B cell (primary cell): ENCODE results near the gene MMRN1. TPM values are rescaled to one million over a fixed set of nuclear protein-coding genes. Genes with fewer than 3 reads are reported as not detected.

ENCODE experiments used
- ATAC-seq: fragments of 200-7000 bp; cut with Tn5 transposase; one replicate; pipeline ENCODE4 v1.10.0; 2021; ENCODE audit warnings: low read depth, mild to moderate bottlenecking, moderate number of reproducible peaks, moderate library complexity
- CTCF ChIA-PET: fragments of 350-600 bp; sonication (Branson Sonifier 250); formaldehyde crosslinking; loops from one replicate; lab custom pipeline; 2021; ENCODE audit warnings: antibody characterized with exemption, inconsistent platforms; lab: Charles Lee
- POLR2A ChIA-PET: fragments of 350-600 bp; sonication (Branson Sonifier 250); formaldehyde crosslinking; loops from one replicate; lab custom pipeline; 2021; ENCODE audit warnings: antibody characterized with exemption; lab: Charles Lee
- DNase-seq: peaks from one replicate; pipeline ENCODE4 v3.0.0; 2013
- H2AFZ ChIP-seq: 2 replicates; pipeline ENCODE4 v1.6.1; 2012; ENCODE audit warnings: mild to moderate bottlenecking, low read depth, low read length; ENCODE audit not compliant: insufficient read depth, poor library complexity, severe bottlenecking
- H3K27ac ChIP-seq, 2 donors: 1 replicate in 1 of 2; 2 replicates in 1 of 2; pipeline ENCODE4 v1.5.1; 2012 to 2013; ENCODE audit warnings: low read length in 2 of 2, mild to moderate bottlenecking in 2 of 2, moderate library complexity in 1 of 2
- H3K27me3 ChIP-seq, 4 experiments: fragments of 200-600 bp in 1 of 4; sonication (generic) in 1 of 4; replicated peaks in 1 of 4; 1 replicate in 2 of 4; 2 replicates in 2 of 4; pipeline versions ENCODE4 v1.6.1 to v1.7.0; 2013 to 2016; ENCODE audit warnings: low read length in 3 of 4, mild to moderate bottlenecking in 2 of 4, mixed read lengths in 1 of 4, moderate library complexity in 1 of 4; ENCODE audit not compliant: insufficient read depth in 4 of 4, control insufficient read depth in 3 of 4; ENCODE audit errors: control extremely low read depth in 1 of 4
- H3K36me3 ChIP-seq, 2 experiments: replicated peaks in 1 of 2; 1 replicate in 1 of 2; 2 replicates in 1 of 2; pipeline versions ENCODE4 v1.6.1 to v1.7.1; 2013; ENCODE audit warnings: low read length in 1 of 2; ENCODE audit not compliant: insufficient read depth in 2 of 2, control insufficient read depth in 1 of 2; ENCODE audit errors: control extremely low read depth in 1 of 2, extremely low read depth in 1 of 2
- H3K4me1 ChIP-seq, 2 donors: fragments of 200-600 bp in 1 of 2; sonication (generic) in 1 of 2; 1 replicate in 1 of 2; 2 replicates in 1 of 2; pipeline versions ENCODE4 v1.5.1 to v1.6.1; 2013 to 2017; ENCODE audit warnings: low read length in 2 of 2; ENCODE audit not compliant: control insufficient read depth in 2 of 2, insufficient read depth in 2 of 2
- H3K4me2 ChIP-seq: replicated peaks from 2 replicates; pipeline ENCODE3; 2012; ENCODE audit warnings: mild to moderate bottlenecking, low read depth, low read length; ENCODE audit not compliant: poor library complexity, severe bottlenecking
- H3K4me3 ChIP-seq, 5 experiments: fragments of 200-600 bp in 1 of 5; sonication (generic) in 1 of 5; 1 replicate in 3 of 5; 2 replicates in 2 of 5; pipeline versions ENCODE4 v1.5.1 to v1.7.0; 2011 to 2016; ENCODE audit warnings: low read length in 4 of 5, mild to moderate bottlenecking in 4 of 5, low read depth in 2 of 5, control low read depth in 1 of 5, moderate library complexity in 1 of 5; ENCODE audit not compliant: insufficient read depth in 1 of 5; ENCODE audit errors: control extremely low read depth in 1 of 5, extremely low read depth in 1 of 5
- H3K79me2 ChIP-seq: fragments of 200-600 bp; sonication (generic); one replicate; pipeline ENCODE4 v1.6.0; 2016; ENCODE audit warnings: low read length; ENCODE audit not compliant: control insufficient read depth, insufficient read depth
- H3K9ac ChIP-seq: fragments of 200-600 bp; sonication (generic); 2 replicates; pipeline ENCODE4 v1.6.1; 2017; ENCODE audit warnings: mild to moderate bottlenecking, low read length, moderate library complexity
- H3K9me3 ChIP-seq, 3 donors: one replicate each; pipeline versions ENCODE4 v1.6.1 to v1.7.1; 2013; ENCODE audit warnings: low read length in 2 of 3; ENCODE audit not compliant: control insufficient read depth in 2 of 3, insufficient read depth in 1 of 3; ENCODE audit errors: control extremely low read depth in 1 of 3
- H4K20me1 ChIP-seq: 2 replicates; pipeline ENCODE4 v1.6.0; 2012; ENCODE audit warnings: mild to moderate bottlenecking, low read length; ENCODE audit not compliant: insufficient read depth, control insufficient read depth, poor library complexity, severe bottlenecking
- H3K27ac Mint-ChIP-seq: one replicate; pipeline ENCODE4 v1.8.0; 2021; ENCODE audit warnings: mixed read lengths
- H3K27me3 Mint-ChIP-seq: one replicate; pipeline ENCODE4 v1.8.0; 2021; ENCODE audit warnings: mixed read lengths
- H3K4me1 Mint-ChIP-seq: one replicate; pipeline ENCODE4 v1.8.0; 2021; ENCODE audit warnings: mixed read lengths
- H3K4me3 Mint-ChIP-seq: one replicate; pipeline ENCODE4 v1.8.0; 2021; ENCODE audit warnings: mixed read lengths
- H3K9me3 Mint-ChIP-seq: one replicate; pipeline ENCODE4 v1.8.0; 2022; ENCODE audit warnings: mixed read lengths; ENCODE audit not compliant: insufficient read depth
- CTCF ChIP-seq: fragments of 200-600 bp; IDR thresholded peaks from one replicate; pipeline ENCODE4 v1.8.0; 2022; ENCODE audit warnings: antibody characterized with exemption, mild to moderate bottlenecking
- EZH2 ChIP-seq: IDR thresholded peaks from 2 replicates; pipeline ENCODE4 v1.6.1; 2012; ENCODE audit warnings: borderline replicate concordance, low read depth, mild to moderate bottlenecking, moderate library complexity, low read length; ENCODE audit not compliant: insufficient read depth, poor library complexity, severe bottlenecking
- WGBS: methylation state at CpG from one replicate; pipeline ENCODE4 v1.1.5; 2013; ENCODE audit warnings: missing lambda C conversion rate; ENCODE audit not compliant: insufficient coverage; 5-methylcytosine and 5-hydroxymethylcytosine counted together
- intact Hi-C: fragments of 100-400 bp; cut with micrococcal nuclease; formaldehyde crosslinking; loops from one replicate; pipeline ENCODE4 v1.10.0; 2022
- polyA plus RNA-seq: library from polyadenylated mRNA; depleted of rRNA; stranded (reverse); fragments of >200 nt; gene quantifications from 2 replicates; pipeline ENCODE4 v1.2.3, GENCODE V29; 2012
- total RNA-seq, 2 donors: library from RNA; stranded (reverse); fragments of 120-200 nt in 1 of 2; gene quantifications; 1 replicate in 1 of 2; 2 replicates in 1 of 2; pipeline versions ENCODE4 v1.2.3 to v1.2.4, GENCODE V29; 2013 to 2022

The MMRN1 gene
- total and polyA plus RNA-seq, 2 donors (not counting 1 experiment from before 2014, with no cell fraction given) = 0.33 to 0.49 TPM

GRCh38 chr4:89904524-89904923 is 9.9 kb downstream of the MMRN1 start:
- ATAC-seq (no peak), DNase-seq (no peak)
- Histone ChIP-seq H2AFZ (no peak overlapping the region), H3K36me3 (no peaks in the 10 kb centered on the region), H3K27ac (no peak overlapping the region), H3K4me1 (no peaks in the 10 kb centered on the region), H3K27me3 (peaks cover 0 to 4% (median 0%) of the 10 kb centered on the region in 4 experiments), H3K79me2 (no peaks in the 10 kb centered on the region), H3K9me3 (no peaks in the 10 kb centered on the region), H3K4me2 (no peak overlapping the region), H3K9ac (no peak overlapping the region), H3K4me3 (no peak overlapping the region), H4K20me1 (no peaks in the 10 kb centered on the region)
- CTCF ChIA-PET = no interaction called here
- TF ChIP-seq CTCF (no peak), EZH2 (no peak)
- Mint-ChIP-seq H3K9me3 (no peaks in the 10 kb centered on the region), H3K27me3 (no peaks in the 10 kb centered on the region), H3K4me1 (no peaks in the 10 kb centered on the region), H3K4me3 (no peak overlapping the region), H3K27ac (no peak overlapping the region)
- WGBS = no CpG with 5 or more reads among the region's 3 CpGs
- intact Hi-C loops = loop anchor here (5.0 kb wide), 1 partner anchor 247 kb away; no protein-coding TSS in a partner anchor
- POLR2A ChIA-PET = no interaction called here

GRCh38 chr4:89906316-89906715 is 11.7 kb downstream of the MMRN1 start:
- H3K4me3 ChIP-seq = no peak overlapping the region
- H3K4me3 Mint-ChIP-seq = no peak overlapping the region
- H3K27me3 Mint-ChIP-seq = no peaks in the 10 kb centered on the region
- no peak for TF ChIP-seq CTCF
- no peak for TF ChIP-seq EZH2
- no peaks in the 10 kb centered on the region for H3K9me3 ChIP-seq
- intact Hi-C loops = no loop called here
- ChIA-PET CTCF (interaction anchor here (1.5 to 1.9 kb wide), 2 partner anchors 9 to 16 kb away, joined by 4 to 5 read pairs; no protein-coding TSS in a partner anchor), POLR2A (no interaction called here)
- no peak overlapping the region for H2AFZ ChIP-seq
- H3K27ac Mint-ChIP-seq = no peak overlapping the region
- no peak overlapping the region for H3K9ac ChIP-seq
- no peaks in the 10 kb centered on the region for H3K4me1 Mint-ChIP-seq
- no peaks in the 10 kb centered on the region for H3K79me2 ChIP-seq
- no peaks in the 10 kb centered on the region for H3K36me3 ChIP-seq
- ATAC-seq (no peak), DNase-seq (no peak)
- no peak overlapping the region for H3K4me2 ChIP-seq
- H3K9me3 Mint-ChIP-seq = no peaks in the 10 kb centered on the region
- H4K20me1 ChIP-seq = no peaks in the 10 kb centered on the region
- no peak overlapping the region for H3K27ac ChIP-seq
- H3K27me3 ChIP-seq = no peaks in the 10 kb centered on the region
- no peaks in the 10 kb centered on the region for H3K4me1 ChIP-seq
